ENCODE data around the gene MACIR.
A peak's percentile ranks its signal among the peaks of the same experiment; 100 is the strongest.

MACIR gene

DNA sequence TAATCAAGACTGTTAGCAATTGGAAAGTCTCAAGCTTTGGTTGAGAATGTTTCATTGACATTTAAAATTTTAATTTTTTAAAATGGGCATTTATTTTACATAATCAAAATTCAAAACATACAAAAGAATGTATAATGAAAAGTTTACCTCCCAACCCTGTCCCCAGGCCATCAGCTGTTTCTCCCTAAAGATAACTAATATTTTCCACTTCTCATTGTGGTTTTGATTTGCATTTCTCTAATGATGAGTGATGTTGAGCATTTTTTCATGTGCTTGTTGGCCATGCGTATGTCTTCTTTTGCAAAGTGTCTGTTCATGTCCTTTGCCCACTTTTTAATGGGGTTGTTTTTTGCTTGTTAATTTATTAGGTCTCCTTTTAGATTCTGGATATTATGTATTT lies 11.4 kb upstream of the MACIR start:
- no peak for DNase-seq

DNA sequence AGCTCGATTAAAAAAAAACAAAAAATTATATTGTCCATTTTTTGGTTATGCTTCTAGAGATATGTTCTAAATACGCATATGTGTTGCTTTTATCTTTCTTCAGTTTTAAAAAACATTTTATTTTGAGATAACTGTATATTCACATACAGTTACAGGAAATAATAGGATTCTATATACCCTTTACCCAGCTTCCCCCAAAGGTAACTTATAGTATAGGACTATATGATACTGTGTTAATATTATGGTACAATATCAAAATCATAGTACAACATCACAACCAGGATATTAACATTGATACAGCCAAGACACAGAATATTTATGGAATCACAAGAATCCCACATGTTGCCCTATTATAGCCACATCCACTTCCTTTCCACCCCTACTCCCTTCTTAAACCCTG lies 9.5 kb upstream of the MACIR start:
- no peak for DNase-seq

DNA sequence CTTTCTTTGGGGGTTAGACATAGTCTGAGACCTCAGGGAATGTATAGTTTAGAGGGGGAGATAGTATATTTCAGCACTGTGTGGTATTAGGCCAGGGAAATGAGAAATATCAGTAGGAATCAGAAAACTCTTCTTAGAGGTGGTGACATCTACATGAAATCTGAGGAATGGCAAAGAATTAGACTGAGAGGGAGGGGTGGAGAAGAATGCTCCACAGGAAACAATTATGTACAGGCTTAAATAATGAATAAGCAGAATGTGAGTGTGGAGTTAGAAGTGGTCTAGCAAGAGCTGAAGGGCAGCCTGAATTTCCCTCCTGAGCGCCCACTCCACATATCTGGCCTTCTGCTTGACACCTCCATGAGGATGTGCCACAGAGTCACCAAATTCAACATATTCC lies 3.6 kb upstream of the MACIR start:
- DNase-seq, result no peak

DNA sequence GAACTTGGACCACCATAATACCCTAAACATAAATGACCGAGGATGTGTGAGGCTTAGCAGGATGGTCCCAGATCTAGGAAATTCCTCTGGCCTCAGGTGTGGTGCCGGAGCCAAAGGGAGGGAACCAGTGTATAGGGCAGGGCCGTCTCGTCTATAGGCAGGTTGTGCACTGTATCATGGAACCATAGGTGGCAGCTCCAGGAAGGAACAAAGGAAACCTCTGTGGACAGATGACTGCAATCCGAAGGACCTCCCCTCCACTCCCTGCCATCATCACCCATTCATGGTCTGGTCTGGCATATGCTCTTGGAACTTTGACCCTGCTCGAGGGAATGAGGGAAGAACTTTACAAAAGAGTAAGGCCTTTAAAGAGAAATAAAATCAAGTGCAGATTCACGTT lies 2.9 kb upstream of the MACIR start:
- DNase-seq, result no peak

DNA sequence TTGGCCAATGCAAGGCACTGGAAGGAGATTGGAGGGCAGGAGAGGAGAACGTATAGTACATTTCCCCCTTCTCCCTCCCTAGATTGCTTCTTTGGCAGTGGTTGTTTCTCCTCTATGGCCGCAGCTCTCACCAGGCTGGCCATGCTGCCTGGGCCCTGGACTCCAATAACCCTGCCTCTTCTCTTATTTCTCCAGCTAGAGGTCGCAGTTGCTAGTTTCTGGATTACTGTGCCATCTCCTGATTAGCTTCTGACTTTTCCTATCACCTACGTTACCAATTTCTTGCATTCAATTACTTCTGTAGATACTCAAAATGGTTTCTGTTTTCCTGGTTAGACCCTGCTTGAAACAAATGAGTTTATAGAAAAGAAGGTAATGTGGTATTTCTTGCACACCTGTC lies 2.4 kb upstream of the MACIR start:
- no peak for DNase-seq

DNA sequence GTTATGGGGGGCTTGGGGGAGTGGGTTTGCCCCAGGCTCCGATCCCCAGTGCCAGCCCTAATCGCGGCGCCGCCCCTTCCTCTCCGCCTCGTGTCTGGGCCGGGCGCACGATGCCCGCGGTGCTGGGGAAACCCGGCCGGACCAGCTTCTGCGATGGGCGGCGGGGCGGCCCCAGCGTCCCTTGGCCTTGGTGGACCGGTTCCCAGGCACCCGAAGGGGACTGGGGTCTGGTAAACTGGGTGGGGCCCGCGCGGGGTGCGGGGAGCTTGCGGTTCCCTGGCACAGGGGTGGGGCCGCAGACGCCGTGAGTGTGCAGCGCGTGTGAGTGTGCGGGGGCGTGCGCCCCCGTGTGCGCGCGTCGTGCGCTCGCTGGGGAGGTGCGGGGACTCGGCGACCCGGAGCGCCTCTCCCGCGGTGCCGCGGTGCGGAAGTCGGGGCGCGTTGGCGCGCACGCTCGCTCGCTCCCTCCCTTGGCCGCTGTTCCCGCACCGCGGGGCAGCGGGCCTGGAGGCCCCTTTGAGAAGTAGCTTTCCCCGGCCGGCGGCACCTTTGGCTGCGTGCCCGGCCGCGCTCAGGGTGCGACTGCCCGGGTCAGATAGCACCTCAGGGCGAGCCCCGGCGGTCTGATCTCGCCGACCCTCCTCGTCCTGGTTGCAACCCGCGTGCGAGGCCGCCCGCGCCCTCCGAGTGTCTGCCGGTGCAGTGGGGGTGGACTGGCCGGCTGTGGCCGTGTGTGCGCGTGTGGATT lies 568 bp downstream of the MACIR start:
- DNase-seq, result peak; percentile 87

DNA sequence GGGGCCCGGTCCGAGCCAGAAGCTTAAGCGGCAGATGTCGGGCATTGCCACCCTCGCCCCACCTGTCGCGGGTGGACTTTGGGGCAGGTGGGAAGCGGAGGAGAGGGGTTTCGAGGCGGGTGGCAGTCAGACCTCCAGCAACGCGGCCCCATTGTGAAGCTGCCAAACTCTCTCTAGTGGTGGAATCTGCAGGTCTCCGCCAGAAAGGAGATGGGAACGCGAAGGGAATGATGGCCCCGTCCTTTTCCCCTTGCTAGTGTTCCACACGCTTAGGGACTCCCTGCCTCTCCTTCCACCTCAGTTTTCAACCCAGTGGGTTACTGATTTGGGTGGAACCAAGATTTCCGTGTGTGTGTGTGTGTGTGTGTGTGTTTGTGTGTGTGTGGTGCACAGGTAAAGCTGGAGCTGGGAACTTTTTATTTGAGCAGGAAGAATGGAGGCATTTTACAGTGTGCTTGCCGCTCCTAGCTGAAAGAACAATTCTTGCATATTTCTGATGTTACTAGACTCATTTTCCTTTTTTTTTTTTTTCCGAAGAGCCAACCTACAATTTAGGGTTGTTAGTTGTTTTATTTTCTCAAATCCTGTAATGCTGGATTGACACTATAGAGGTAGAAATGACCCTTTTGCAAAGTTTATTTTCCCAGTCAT lies 1.3 kb downstream of the MACIR start:
- DNase-seq, result no peak

DNA sequence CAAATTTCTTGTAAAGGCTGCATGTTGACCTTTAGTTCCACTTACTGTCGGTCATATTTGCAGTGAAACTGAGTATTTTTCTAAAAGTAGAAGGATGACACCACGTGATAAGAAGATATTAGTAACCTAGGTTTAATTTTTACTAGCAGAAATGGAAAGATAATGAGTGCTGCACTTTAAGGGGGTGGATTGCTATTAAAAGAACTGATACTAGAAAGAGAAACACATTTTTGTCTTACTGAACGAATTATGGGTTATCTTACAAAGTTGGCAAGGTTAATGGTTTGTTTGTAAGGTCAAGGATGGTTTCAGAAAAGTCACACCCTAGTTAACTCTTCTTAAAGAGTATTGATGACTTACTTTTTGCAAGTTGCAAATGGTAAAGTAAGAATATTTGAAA lies 2.4 kb downstream of the MACIR start:
- DNase-seq, result no peak

DNA sequence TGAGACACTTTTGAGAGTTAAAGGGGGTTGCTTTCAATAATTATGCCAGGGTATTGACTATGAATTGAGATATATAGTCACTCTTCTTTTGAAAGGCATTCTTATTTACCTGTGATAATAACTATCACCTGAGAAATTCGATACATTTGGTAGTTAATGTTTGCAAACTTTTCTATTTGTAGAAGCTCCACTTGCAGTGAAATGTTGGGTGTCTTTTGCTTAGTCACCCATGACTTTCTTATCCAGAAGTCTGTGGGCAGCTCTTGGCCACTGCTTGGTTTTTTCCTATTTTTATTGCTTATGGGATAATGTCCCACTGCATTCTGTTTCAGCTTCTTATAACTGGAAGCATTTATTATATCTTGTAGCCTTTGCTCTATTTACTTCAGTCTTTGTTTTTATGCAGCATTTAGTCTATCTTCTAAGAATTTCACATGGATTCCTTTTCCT lies 3.9 kb downstream of the MACIR start:
- no peak for DNase-seq

DNA sequence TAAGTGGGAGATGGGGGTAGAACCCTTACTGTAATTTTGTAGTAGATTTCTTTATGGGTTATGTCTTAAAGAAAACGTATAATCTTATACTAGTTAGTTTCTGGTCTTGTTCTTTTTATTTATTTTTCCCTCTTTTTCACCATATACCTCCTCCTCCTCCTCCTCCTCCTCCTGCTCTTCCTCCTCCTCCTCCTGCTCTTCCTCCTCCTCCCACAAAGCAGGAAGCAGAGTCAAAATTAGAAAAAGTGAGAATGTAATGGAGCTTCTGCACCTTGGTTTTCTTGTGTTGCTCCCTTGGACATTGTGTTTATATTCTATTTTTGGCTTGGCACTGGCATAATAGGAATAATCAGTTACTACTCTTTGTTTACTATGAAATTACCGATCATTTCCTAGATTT lies 4.5 kb downstream of the MACIR start:
- DNase-seq, result no peak

DNA sequence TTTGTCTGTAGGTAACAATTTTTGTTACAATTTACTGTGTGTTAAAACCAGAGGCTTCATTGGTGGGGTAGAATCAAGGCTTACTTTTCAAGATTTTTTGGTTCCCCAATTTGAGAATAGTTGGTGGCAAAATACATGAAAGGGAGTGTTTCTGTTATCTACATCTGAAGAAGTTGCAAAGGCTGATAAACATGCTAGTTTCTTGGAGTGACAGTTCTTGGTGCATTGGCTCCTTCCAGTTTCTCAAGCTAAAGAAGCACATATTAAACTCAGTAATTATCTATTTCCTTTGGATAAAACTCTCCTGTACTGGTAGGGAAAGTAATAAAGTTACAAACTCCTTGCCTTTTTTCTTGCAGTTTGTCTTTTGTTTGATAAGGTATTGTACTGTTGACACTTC lies 5.9 kb downstream of the MACIR start:
- no peak for DNase-seq

DNA sequence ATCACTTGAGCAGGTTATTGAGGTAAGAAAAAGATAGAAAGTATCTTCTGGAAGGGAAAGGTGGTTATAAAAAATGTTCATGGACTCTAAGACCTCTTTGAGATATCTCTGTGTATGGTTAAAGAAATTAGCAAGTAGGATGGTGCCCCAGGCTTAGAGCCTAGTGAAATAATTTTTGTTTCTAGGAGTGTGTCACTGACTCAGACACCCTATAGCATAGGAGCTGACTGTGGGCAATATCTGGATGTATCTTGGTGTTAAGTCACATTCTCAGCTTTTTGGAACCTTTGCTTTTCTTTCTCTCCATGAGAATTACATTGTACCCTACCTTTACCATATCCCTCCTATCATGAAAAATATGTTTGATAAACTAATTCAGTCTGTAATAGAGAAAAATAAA lies 12.0 kb downstream of the MACIR start:
- no peak for DNase-seq

DNA sequence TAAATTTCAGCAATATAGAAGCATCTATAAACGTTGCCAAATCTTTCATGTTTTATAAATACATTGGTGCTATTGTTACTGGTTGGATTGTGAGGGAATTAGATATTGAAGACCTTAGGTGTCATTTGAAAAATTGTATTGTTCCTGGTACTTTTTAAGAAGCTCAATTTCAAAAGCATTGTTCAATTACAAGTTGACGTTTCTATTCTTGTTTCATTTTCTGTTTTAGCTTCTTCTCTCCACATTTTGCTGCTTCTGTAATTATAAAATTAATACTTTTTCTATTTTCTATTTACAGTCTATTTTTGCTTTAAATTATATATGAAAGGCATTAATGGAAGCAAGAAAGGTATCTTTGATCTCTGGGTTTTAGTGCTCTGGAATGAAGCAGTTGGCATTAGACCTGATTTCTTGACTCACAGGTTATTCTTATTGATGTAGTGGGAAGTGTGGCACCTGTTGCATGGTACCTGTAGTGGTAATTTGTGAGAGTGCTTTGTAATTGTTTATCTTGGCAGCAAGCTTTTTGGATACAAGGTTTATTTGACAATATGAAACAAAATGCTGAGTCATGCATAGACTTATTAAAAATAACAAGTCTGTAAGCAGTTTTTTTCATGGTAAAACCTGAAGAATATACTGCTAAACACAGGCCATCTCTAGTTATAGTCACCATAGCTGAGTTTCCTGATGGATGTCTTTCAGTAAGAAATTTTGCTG lies 13.2 kb downstream of the MACIR start:
- no peak for DNase-seq

DNA sequence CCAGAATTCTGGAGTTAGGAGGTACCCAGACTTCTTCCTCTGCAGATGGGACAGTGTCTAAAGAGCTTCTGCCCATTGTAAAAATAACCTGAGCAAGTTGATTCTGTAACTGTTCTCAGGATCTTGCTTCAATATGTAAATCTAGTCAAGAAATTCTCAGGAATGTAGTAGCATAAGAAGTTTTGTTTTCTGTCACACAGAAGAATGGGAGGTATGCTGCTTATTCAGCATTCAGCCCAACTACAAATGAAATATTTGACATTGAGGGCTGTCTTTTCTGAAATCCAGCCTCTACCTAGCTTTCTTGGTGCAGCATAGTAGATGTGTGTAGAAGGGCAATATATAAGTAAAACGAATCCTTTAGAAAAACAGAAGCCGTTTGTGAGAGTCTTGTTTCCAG lies 13.8 kb downstream of the MACIR start:
- no peak for DNase-seq

DNA sequence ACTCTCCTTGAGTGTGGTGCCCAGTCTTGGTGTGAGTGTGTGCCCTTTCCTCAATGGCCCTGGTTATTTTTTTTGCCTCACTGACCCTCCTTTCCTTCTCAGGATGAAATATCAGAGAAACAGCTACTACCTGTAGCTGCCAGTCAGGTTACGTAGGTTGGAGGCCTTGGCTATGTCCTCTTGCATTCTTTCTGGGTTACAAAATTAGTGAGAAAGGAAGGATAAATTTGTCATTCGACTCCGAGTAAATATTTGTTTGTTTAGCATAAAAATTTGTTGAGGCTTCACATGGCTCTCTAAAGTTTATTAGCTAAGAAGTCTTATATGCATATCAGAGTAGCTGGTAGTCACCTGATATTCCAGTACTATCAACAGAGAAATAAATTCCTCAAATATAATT lies 15.4 kb downstream of the MACIR start:
- DNase-seq, result no peak

DNA sequence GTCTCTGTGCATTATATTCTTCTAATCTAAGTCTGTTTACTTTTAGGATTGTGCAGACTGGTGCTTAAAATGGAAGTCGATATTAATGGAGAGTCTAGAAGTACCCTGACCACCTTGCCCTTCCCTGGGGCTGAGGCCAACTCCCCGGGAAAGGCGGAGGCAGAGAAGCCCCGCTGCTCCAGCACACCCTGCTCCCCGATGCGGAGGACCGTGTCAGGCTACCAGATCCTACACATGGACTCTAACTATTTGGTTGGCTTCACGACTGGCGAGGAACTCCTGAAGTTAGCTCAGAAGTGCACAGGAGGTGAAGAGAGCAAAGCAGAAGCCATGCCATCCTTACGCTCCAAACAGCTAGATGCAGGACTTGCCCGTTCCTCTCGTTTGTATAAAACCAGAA lies 17.3 kb downstream of the MACIR start:
- DNase-seq, result no peak

DNA sequence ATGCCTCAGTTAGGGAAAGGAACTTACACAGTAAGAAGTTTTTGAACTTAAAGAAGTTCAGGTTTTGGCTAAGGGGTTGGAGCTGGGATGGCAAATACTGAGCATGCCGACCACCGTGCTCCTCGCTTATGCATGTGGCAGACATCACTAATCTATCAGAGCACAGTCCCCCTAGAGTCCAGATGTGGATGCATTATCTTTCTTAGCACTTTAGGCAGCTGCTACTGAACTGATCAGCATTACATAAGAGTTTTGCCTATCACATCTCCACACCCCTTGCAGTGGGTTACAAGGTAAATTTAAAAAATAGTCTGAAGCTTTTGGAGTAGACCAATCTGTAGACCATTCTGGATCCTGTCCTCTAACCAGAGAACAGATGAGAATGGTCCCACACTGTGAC lies 22.4 kb downstream of the MACIR start:
- DNase-seq, result no peak

DNA sequence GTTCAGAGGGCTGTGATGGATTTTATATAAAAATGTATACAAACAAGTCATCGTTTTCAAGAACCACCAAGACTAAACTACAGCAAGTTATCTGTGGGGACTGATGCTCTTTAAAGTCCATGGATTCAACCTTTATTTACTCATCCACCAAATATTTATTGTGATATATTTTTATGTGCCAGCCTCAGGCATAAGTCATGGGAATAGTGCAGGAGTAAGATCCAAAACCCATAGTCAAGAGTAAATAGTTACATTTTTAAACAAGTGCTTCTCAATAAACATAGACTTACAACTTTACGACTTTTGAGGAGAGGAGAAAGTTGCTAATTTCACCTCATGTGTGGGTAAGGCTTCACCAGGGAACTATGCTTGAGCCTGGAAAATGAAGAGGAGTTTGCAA lies 24.6 kb downstream of the MACIR start:
- no peak for DNase-seq

DNA sequence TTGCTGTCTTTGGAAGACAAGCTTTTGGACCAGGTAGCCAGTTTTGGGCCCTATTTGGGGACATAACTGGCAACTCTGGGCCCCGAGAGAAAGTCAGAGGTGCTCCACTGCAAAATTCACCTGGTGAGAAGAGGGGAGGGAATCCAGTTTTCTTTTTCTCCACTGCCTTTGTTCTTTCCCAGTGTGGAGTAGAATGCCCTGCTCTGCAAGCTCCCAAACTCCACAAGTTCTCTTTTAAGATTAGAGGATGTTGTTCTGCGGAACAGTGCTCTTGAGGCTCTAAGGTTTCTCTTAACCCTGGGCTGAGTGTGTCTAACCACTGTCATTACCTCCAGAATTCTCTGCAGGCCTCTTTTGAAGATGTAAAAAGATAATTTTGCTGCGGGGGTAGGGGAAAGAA lies 25.3 kb downstream of the MACIR start:
- DNase-seq, result no peak

DNA sequence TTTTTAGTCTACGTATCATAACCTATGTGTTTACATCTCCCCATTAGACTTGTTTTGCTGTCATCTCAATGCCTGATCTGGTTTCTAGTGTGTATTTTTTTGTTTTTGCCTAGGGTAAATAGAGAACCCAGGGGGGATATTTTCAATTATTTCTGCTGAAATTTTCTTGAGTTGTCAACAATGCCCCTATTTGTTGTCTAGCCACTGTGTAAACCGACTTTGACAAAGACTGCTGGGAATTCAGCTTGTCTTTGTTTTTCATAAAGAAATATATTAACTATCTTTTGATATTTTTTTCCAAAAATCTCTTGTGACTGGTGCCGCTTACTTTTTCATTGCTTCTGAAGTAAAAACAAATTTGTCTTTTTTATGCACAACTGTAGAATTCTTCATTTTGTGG lies 28.1 kb downstream of the MACIR start:
- DNase-seq, result no peak

DNA sequence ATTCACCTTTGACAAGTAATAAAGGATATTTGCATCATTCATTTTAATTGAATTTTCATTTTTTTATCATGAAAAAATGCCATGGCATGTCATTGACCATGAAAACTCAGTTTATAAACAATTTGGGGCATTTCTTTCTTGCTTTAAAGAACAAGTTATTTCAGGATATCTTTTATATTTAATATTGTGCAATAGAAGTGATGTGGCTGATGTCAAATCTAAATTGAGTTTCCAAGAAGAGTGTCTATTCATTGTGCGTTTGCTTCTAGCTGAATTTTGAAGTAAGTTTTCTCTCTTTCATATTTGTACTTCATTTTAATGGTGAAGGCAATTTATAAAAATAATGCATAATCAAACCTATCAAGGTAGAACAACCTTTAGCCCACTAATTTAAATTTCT lies 30.5 kb downstream of the MACIR start:
- no peak for DNase-seq

DNA sequence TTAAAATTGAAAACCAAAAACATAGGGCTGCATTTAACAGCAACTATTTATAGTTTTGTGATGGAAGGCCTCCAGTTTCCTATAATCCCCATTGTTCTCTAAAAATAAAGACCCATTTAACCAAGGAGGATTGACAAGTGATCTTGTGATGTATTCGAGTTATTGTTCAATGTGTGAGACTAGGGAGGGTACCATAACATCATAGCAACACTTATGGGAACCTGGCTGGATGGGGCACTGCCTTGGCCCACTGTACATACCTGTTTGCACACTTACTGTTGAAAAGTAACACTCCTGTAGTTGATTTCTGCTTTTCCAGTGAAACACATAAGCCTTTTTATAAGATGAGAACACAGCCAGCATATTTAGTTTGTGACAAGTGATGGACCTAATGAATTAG lies 32.3 kb downstream of the MACIR start:
- no peak for DNase-seq

DNA sequence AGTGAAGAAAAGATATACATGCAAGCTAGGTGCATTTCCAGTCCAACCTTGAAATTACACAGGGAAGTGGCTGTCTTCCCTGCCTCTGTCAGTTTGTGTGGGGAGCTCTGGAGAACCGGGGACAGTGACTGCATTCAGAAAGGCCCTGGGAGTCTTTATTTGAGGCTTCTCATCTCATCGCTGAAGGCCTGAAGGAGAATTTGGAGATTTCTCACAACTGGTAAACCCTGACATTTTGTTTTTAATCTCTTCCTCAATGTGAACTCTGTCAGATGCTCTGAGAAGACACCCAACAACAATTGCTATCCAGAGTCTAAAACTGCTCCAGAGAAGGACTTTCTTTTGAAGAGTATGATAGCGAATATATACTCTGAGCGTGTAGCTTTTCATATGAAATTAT lies 33.0 kb downstream of the MACIR start:
- no peak for DNase-seq

DNA sequence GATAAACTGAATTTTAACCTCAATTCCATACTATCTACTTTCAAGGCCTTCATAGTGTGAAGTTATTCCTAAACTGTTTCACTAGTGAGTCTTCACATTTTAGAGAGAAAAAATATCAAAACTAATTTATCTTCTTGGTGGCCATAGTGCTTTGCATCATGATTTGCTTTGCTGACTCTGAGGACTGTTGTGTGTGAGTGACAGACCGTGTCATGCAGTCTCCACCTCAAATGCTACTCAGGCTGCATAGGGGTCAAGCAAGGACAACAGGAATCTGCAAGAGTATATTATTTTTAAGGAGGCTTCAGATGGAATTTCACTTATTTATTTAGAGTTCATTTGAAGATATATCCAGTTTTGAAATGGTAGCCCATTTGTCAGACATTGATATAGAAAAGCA lies 34.5 kb downstream of the MACIR start:
- no peak for DNase-seq
